NK-92 treated with Interleukin-12 subunit alpha and Interleukin-12 subunit beta, amount 100 ng/mL, for 24 hours (cell line): ENCODE results near the gene ABHD11.
"Not testable (repeated sequence)": the region's sequence is repeated elsewhere in the genome, so short reads cannot be mapped to it uniquely, and the experiment has no call there.

Experiments
- DNase-seq: peaks from one replicate; lab custom pipeline; 2025; lab: John Stamatoyannopoulos, UW

ABHD11 gene

DNA sequence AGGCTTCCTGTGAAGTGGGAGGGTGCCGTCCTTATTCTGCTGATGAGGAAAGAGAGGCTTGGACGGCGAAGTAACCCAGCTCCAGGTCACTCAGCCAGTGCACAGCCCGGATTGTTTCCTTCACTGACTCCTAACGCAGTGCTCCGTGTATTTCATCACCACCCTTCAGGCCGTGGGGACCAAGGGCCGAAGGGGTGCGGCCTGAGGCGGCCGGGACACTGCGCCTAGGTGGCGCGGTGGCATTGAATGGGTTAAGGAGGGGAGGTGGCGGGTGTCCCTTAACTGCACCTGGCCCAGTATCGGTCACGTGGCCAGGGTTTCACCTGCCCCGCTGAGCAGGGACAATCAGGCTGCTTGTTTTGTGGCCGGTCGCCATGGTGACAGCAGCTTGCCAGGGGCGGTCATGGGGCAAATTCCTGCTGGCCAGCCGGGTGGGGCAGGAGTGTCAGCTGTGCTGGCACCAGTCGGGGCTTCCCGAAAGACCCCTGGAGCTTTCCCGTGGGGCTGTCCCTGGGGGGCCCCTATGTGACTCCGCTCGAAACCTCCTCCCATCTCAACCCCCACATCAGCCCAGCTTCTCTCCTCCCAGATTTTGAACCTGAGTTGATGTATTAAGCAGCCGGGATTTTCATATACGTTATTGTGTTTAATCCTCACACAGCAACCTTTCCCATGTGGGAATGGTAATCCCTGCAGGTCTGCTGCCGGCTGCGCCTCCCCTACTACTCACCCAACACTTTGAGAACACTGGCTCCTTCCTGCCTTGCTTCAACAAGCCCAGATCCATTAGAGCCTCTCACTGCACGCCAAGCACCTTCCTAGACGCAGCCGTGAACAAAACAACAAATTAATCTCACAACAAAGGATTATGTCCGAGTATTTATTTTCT, 4.4 kb upstream of the ABHD11 start:
- no peak for DNase-seq

DNA sequence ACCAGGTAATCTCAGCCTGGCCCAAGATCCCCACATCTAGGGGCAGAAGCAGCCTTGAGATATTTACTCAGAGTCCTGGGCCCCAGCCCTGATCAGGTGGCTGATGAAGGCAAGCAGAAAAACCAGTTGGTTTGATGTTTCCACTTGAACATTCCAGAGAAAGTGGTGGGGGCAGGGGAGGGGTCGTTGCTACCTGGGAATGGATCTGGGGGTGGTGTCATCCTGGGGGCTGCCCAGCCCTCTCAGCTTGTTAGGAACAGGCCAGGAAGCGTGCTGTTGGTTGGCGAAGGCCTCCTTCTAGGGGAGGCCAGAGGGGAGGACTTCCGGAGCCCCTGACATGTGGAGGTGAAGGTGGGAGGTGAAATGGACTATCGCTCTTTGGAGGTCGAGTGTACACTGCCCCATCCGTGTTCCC, 3.7 kb upstream of the ABHD11 start:
- no peak for DNase-seq

DNA sequence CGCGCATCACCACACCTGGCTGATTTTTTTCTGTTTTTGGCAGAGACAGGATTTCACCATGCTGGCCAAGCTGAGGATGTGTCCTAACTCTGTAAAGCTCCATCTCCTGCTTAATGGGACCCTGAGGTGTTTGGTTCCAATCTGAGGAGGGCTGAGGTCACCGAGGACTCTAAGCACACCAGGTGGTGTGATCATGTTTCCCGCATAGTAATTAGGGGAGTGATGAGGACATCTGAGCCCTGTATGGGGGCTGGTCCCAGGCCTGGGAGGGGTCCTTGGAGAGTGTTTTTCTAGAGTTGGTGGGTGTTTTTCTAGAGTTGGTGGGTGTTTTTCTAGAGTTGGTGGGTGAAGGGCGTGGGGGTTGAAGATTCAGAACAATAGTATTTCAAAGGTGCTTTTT, 3.0 kb upstream of the ABHD11 start:
- no peak for DNase-seq

DNA sequence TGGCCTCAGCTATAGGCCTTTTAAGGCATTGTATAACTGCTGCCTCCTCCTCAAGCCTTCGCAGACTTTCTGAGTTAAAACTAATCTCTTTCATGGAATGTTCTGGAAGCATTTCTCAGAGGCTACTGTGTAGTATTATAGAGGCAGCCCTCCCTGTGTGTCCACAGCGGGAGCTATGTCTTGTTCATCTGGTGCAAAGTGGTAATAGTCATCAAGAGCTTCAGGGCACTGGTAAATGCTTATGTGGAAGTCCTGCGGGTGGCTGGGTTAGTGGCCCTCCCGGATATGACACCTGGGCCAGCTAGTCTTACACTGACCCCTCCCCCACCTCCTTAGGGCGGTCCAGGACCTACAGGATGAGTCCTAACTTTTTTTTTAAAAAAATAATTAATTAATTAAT, 2.2 kb upstream of the ABHD11 start:
- no peak for DNase-seq

DNA sequence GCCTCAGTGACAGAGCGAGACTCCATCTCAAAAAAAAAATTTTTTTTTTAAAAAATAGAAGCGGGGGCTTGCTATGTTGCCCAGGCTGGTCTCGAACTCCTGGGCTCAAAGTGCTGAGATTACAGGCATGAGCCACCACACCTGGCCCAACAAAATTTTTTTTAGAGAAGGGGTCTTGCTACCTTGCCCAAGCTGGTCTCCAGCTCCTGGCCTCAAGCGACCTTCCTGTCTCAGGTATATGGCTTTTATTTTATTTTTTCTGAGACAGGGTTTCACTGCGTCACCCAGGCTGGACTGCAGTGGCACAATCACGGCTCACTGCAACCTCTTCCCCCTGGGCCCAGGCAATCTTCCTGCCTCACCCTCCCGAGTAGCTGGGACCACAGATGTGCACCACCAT, 1.6 kb upstream of the ABHD11 start:
- DNase-seq, result no peak

DNA sequence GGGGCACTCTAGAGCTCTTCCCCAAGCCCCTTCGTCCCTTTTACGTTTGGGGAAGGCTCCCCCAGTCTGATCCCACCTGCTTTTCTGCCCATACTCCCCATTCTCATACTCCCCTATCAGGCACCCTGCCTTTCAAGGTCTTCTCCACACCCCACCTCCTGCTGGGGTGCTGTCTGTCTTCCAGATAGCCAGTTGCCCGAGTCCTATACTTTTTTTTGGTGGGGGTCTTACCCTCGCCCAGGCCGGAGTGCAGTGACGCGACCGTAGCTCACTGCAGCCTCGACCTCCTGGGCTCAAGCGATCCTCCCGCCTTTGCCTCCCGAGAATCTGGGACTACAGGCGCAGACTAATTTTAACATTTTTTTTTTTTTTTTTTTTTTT, 775 bp upstream of the ABHD11 start:
- no peak for DNase-seq

DNA sequence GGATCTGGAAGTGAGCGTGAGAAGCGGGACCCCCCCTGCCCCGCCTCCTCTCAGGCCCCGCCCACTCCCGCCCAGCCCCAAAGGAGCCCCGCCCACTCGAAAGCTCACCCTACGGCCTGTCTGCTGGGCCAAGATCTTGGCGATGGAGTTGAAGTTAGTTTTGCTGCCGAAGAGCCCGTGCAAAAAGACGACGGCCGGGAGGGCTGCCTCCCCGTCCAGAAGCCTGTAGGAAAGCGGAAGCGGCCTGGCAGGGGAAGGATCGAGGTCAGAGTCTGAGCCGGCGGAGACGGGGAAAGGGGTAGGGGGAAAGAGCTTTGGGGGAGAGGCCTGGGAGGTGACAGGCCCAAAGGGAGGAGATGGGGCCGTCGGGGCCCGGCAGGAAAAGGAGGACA, 386 bp downstream of the ABHD11 start:
- peak; percentile 52 for DNase-seq

DNA sequence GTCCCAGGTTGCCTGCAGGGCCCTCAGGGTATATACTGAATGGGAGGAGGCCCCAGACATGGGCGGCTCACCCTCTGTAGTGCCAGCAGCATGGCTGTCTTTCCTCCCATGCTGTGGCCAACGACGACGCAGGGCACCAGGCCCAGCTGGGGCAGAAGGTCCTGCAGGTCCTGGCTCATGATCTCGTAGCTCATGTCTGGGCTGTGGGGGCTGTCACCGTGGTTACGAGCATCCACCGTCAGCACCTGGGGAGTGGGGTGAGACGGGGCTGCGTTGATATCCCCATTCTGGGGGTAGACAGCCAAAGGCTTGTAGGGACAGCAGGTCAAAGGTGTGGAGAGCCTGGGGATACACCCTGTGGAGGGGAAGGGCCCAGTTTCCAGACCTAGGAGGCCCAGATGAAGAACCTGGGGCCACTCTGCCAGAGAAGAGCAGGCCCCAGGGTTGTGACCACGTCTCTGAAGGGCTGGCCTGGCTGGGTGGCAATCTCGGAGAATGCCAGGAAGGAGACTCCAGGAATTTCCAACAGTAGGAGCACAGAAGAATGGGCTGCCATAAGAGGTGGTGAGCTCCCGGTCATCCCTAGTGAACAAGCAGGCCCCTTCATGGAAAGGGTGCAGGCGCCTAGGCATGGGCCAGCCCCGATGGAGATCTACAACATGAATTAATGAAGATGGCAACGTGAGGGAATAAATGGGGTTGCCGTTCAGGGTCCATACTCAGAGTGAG, 947 bp downstream of the ABHD11 start:
- DNase-seq, result no peak

DNA sequence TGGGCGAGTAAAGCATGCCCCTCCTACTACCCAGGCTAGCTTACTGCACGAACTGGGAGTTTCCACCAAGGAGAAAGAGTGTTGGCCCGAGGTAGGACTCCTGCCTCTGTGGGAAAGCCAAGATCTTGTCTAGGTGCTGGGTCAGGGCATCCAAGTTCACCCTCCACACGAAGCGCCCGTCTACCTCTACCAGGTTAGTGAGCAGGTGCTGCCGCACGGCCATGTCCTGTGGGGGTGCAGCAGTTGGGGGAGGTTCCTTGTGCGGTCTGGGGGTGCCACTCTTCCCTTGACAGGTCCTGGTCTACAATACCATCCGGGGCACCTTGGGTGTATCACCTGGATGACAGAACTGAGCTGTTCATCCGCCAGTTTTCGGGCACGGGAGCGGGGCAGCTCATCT, 1.7 kb downstream of the ABHD11 start:
- DNase-seq, result no peak

DNA sequence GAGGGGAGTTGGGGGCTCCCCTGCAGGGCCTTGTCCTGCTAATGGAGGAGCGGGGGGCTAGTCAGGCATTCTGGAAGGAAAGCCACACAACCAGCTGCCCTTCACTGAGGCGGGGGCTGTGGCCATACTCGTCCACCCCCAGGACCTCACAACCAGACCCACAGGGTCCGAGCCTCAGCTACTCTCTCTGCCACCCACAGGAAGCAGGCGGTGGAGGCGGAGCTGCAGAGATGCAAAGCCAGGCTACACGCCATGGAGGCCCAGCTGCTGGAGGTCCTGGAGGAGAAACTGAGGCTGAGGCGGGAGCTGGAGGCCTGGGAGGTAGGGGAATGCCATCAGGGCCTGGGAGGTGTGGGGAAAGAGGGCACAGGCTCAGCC, 3.1 kb downstream of the ABHD11 start:
- DNase-seq, result no peak

DNA sequence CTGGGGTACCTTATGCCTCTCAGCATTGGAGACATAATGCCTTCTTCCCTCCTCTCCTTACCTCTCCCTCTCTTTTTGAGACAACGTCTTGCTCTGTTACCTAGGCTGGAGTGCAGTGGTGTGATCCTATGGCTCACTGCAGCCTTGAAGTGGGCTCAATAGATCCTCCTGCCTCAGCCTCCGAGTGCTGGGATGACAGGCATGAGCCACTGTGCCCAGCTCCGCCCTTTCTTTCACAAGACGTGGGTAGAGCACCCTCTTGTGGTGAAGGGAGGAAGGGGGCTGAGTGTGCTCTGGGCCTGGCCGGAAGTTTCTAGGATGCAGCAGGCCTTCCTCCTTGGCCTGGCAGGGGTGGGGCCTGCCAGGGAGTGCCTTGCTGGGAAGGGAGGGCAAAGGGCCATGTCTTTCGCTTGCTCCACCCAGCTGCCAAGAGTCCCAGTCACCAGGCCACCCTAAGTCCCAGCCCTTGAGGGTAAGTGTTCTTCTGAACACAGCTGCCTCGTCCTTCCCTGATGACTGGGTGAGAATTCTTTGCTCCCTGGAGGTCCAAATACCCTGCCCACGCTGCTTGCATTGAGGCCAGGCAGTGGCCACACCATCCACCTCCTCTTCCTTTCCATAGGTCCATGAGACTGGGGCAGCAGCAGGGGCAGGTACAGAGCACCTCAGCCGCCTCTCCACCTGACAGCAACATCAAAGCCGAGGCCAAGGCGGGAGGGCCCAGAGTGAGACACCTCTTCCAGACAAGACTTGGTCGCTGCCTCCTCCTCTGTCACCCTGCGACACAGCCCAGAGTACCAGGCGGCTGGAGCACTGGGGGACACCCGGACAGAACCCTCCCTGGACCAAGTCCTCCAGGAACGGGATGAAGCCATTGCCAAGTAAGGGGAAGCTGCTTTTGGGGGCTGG, 3.7 kb downstream of the ABHD11 start:
- DNase-seq, result peak; percentile 63

DNA sequence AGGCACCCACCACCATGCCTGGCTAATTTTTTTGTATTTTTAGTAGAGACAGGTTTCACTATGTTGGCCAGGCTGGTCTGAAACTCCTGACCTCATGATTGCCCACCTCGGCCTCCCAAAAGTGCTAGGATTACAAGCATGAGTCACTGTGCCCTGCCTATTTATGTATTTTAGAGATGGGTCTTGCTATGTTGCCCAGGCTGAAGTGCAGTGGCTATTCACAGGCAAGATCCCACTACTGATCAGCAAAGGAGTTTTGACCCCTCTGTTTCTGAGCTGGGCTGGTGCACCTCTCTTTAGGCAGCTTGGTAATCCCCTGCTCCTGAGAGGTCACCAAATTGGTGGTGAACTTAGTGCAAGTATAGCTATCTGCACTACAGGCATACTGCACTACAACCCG, 6.2 kb downstream of the ABHD11 start:
- DNase-seq, result no peak

DNA sequence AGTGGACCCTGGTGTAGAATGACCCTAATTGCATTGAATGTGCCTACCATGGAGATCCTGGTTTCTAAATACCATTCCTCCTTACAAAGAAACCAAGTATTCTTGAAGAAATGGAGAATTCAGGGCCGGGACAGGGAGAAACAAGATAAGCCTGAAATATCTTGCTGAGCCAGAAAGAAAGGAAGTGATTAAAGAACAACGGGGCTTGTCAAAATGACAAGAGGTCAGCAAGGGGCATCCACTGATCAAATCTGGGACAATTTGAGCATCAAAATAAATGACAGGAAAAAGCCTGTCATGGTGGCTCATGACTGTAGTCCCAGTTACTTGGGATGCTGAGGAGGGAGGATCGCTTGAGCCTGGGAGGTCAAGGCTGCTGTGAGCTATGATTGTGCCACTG, 8.1 kb downstream of the ABHD11 start:
- DNase-seq, result no peak

DNA sequence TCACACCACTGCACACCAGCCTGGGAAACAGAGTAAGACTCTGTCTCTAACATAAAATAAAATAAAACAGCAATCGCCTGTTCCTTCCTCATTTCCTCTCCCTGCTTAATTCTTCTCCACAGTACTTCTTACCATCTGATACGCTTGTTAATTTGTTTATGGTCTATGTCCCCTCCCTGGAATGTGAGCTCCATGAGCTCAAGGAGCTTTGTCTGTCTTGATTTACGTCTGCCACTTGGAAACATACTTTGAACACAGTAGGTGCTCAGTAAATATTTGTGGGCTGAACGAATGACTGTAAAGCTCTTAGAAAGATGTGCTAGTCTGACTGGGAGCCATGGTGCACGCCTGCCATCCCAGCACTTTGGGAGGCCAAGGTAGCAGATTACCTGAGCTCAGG, 10.1 kb downstream of the ABHD11 start:
- DNase-seq, result no peak

DNA sequence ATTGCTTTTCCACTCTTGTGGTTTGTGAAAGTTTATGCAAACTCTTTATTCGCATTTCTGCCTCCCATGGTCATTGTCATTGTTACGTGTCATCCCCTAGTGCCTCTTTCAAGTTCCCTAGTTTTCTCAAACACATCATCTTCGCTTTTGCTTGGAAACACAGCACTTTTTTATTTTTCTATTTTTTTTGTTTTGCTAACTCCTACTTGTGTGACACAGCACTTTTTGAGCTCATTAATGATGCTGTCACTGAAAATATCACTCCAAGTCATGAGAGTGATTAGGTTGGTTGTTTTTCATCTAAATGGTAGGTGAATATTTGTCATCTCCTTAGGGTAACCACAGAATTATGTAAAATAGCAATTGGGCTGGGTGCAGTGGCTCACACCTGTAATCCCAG, 10.7 kb downstream of the ABHD11 start:
- no peak for DNase-seq

DNA sequence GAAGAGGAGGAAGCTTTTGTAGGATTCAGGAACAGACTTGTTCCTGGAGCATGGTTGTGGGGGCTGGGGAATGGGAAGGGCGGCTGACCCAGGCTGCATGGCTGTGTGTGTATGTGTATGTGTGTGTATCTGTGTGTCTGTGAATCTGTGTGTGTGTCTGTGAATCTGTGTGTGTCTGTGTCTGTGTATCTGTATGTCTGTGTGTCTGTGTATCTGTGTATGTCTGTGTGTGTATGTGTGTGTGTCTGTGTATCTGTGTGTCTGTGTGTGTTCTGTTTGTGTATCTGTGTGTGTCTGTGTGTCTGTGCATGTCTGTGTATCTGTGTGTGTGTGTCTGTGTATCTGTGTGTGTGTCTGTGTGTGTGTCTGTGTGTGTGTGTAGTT, 12.5 kb downstream of the ABHD11 start:
- no peak for DNase-seq

DNA sequence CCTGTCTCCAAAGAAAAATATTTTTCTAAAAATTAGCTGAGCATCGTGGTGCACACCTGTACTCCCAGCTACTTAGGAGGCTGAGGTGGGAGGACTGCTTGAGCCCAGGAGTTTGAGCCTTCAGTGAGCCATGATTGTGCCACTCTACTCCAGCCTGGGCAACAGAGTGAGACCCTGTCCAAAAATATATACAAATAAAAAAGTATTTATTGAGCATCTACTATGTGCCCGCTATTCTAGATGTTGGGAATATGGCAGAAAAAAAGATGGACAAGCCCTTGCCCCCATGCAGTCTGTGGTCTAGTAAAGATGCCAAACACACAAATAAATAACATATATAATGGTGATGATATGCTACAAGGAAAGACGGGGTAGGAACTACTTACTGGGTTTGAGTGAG, 14.8 kb downstream of the ABHD11 start:
- DNase-seq, result no peak

DNA sequence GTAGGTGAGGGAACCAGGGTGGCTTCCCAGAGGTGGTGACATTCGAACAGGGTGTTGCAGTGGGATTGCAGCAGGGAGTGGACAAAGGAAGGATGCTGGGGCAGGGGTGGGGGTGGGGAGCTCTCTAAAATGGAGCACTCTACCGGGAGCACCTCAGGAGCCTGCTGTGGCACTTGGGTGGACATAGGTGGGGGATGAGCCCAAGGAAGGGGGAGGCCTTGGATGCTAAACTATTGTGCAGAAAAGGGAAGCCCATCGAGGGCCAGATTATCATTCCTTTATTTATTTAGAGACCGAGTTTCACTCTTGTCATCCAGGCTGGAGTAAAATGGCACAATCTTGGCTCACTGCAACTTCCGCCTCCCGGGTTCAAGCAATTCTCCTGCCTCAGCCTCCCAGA, 15.8 kb downstream of the ABHD11 start:
- DNase-seq, result no peak

DNA sequence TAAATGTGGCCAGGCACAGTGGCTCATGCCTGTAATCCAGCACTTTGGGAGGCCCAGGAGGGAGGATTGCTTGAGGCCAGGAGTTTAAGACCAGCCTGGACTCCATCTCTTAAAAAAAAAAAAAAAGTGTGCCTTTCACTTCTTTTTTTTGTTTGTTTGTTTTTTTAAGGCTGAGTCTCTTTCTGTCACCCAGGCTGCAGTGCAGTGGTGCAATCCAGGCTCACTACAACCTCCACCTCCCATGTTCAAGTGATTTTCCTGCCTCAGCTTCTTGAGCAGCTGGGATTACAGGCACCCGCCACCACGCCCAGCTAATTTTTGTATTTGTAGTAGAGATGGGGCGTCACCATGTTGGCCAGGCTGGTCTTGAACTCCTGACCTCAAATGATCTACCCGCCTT, 16.4 kb downstream of the ABHD11 start:
- DNase-seq, result not testable (repeated sequence)

DNA sequence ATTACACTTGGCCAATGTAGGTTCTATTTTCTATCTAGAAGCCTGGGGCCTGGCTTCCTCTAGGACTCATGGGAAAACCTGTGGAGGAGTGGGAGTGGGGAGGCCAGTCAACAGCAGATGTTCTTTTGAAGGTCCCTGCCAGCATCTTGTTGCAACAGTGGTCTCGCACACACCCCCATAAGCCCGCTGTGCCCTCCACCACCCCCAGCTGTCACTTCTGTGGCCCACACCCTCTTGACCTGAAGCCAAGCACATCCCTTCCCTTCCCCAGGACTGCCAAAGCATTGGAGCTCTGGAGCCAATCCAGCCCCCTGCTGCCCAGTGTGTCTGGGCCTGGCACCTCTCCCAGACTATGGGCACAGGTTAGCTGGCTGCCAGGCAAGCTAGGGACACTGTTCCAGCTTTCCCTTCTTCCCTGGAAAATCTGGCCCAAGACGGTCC, 17.2 kb downstream of the ABHD11 start:
- no peak for DNase-seq

DNA sequence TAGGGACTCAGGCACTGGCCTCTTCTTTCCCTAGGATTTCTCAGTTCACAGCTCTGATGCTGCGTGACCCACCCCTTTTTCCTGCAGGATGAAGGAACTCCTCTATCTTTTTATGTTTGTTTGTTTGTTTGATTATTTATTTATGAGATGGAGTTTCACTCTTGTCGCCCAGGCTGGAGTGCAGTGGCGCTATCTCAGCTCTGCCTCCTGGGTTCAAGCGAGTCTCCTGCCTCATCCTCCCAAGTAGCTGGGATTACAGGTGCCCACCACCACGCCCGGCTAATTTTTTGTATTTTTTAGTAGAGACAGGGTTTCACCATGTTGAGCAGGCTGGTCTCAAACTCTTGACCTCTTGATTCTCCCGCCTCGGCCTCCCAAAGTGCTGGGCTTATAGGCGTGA, 18.2 kb downstream of the ABHD11 start:
- not testable (repeated sequence) for DNase-seq

DNA sequence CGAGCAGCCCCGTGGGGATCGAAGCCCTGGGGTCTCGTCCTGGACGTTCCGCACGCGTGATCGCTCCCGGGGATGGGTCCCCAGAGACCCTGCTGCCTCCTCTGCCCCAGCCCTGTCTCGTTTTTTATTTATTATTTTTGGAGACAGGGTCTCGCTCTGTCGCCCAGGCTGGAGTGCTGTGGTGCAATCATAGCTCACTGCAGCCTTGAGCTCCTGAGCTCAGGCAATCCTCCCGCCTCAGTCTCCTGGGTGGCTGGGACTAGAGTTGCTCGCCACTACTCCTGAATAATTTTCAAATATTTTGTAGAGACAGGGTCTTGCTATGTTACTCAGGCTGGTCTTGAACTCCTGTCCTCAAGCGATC, 18.8 kb downstream of the ABHD11 start:
- no peak for DNase-seq
